HG02840 (cell line): ENCODE results near the gene ENDOG.

Source experiments
- ATAC-seq: cut with Tn5 transposase; IDR thresholded peaks from one replicate; pipeline ENCODE4 v1.9.1; 2021; ENCODE audit warnings: mild to moderate bottlenecking, moderate library complexity, moderate number of reproducible peaks; ENCODE audit not compliant: unreplicated experiment, low FRiP score

Gene ENDOG

GRCh38 chr9:128798896-128799295 is 19.4 kb upstream of the ENDOG start:
- no peak for ATAC-seq

DNA sequence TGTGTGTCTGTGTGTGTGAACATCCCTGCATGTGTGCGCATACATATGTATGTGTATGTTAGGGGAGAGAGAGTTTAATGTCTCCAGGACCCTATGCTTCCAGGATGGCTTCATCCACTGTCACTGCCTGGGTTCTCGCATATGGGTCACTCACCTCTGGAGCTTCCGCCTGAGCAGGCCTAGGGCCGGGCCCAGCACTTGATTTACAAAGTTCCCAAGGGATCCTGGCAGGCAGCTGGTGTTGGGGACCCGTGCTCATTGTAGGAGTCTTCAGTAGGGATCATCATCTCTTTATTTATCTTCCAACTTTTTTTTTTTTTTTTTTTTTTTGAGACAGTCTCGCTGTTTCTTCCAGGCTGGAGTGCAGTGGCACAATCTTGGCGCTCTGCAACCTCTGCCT is 18.2 kb upstream of the ENDOG start:
- no peak for ATAC-seq

GRCh38 chr9:128802482-128802881 is 15.8 kb upstream of the ENDOG start:
- no peak for ATAC-seq

- ATAC-seq: no peak
Observed at GRCh38 chr9:128805661-128806060, 12.6 kb upstream of the ENDOG start.

- no peak for ATAC-seq
Observed at GRCh38 chr9:128807827-128808226, 10.5 kb upstream of the ENDOG start.

GRCh38 chr9:128808543-128808942 is 9.8 kb upstream of the ENDOG start:
- no peak for ATAC-seq

DNA sequence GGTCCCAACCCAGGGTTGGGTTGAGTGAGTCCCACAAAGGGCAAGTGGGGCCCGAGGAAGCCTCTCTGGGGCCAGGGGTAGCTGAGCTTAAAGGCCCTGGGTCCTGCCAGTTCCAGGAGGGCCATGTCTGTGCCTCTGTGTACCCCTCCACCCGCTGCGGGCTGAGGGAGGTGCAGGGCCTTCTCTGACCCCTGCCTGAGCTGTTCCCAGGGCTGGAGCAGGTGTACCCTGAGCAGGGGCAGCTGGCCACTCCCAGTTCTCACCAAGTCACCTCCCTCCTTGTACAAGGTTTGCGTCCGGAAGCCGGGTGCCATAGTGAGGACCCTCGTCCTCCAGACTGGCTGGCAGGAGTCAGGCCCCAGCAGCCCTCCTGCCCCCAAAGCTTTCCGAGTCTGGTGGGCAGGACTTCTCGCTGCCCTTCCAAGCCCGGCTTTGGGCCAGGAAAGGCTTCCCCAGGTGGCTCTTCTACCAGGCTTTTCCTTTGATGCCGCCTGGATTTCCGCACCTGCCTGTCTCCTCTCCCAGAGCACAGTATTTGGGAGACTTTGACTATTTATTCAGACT is 9.2 kb upstream of the ENDOG start:
- ATAC-seq: no peak

- ATAC-seq: no peak
Observed at GRCh38 chr9:128809831-128810230, 8.5 kb upstream of the ENDOG start.

- ATAC-seq: no peak
Observed at GRCh38 chr9:128810873-128811272, 7.4 kb upstream of the ENDOG start.

- peak; percentile 24 for ATAC-seq
Observed at GRCh38 chr9:128818839-128819715, 777 bp downstream of the ENDOG start.

GRCh38 chr9:128819716-128820664 is 1.7 kb downstream of the ENDOG start:
- ATAC-seq: no peak

GRCh38 chr9:128820665-128821583 is 2.6 kb downstream of the ENDOG start:
- no peak for ATAC-seq

DNA sequence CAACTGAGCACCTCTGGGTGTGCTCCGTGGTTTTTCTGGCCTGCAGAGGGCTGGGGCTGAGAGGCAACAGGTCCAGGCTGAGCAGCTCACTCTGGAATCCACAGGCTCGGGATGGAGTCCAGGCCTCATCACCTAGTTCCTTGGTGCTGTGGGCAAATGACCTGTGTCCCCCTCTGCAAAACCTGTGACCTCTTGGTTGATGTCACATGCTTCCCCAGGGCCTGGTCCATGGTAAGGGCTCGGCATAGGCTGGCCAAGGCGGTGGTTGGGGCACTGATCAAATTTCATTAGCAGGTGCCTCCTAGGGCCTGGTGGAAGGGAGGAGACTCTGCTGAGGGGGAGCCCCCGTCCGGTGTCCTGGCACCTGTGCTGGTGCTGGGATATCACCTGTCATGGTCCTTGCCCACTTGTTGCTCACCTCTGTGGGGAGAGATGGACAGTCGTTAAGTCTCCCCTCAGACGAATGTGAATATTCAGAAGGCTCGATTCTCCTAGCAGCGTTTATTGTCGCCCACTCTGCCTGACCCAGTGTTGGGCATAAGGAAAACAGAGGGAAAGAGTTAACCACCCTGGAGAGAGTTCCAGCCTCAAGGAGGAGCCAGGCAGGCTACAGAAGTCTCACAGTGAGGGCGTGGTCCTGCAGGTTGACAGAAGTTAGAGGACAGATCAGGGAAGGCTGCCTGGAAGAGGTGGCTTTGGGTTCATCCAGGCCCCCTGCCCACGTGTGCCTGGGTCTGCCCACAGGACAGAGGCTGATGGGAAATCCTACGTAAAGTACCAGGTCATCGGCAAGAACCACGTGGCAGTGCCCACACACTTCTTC is 3.5 kb downstream of the ENDOG start:
- ATAC-seq: no peak

DNA sequence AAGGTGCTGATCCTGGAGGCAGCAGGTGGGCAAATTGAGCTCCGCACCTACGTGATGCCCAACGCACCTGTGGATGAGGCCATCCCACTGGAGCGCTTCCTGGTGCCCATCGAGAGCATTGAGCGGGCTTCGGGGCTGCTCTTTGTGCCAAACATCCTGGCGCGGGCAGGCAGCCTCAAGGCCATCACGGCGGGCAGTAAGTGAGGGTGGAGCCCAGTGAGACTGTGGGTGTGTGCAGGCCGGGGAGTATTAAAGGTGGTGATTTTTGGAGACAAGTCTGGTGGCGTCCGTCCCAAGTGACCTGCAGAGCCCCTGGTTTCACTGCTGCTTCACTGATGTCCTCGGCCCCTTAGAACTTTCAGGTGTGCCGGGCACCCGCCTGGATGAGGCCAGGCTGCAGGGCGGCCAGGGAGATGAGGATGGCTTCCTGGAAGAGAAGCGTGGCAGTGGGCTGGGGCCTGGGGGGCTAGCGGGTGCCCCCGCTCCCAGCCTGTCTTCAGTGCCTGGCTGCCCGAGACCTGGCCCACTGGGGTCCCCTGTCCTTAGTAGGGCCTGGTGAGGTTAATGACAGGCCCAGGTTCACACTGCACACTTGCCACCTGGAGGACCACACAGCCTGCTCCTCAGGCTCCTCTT is 4.2 kb downstream of the ENDOG start:
- ATAC-seq: no peak

DNA sequence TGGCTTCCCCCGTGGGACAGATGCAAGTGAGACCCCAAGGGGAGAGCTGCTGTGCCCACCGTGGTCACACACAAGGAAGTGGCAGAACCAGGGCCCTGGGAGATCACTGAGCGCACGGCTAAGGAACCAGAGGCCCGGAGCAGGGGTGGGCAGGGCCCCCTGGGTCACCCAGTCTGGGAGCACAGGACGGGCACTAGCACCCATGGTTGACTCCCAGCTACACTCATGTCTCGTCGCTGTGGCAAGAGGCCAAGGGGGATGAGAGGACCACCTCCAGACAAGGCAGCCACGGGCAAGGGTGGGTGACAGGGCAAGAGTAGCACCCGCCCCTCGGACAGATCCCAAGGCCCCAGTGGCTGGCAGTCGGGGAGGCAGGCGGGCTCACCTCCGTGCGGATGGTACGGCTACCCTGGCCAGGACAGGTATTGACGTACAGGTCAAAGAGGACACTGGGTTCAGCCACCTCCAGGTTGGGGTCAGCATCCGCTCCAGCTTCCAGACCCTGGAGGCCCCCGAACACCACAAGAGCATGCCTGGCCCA is 5.1 kb downstream of the ENDOG start:
- ATAC-seq: no peak

- no peak for ATAC-seq
Observed at GRCh38 chr9:128823903-128824406, 5.7 kb downstream of the ENDOG start.

GRCh38 chr9:128824911-128825310 is 6.6 kb downstream of the ENDOG start:
- ATAC-seq: no peak
